ENCODE results near the gene MCF2L. TPM values are rescaled to one million over a fixed set of nuclear protein-coding genes. Genes with fewer than 3 reads are reported as not detected.

The MCF2L gene
- total and polyA plus RNA-seq, 10 of the 15 experiments (the other 5 are each of a cell fraction or from before 2014, with no cell fraction given), result 0.06 to 1.1 (median 0.21) TPM; not detected in 2

GRCh38 chr13:113129921-113130750 lies 161.1 kb downstream of the MCF2L start:
- peaks cover 2% of the 10 kb centered on the region; the same call in 1 of the 3 replicates for H3K9me3 ChIP-seq (replicated peaks; ENCODE audit: control insufficient read depth, insufficient read depth, low read length)
- ChIA-PET POLR2A (no interaction called here), CTCF (no interaction called here), RAD21 (ENCODE audit: unreplicated experiment) (no interaction called here), SMC1A (ENCODE audit: uncharacterized antibody, unreplicated experiment) (interaction anchor here (0.6 kb wide), 1 partner anchor 802 kb away, joined by 3 read pairs; no protein-coding TSS in a partner anchor)
- no peaks in the 10 kb centered on the region for H3K36me3 ChIP-seq (ENCODE audit: control insufficient read depth in 2 of 2, insufficient read depth in 2 of 2, low read length in 1 of 2)
- H3K4me2 ChIP-seq (ENCODE audit: control insufficient read depth, insufficient read depth), result no peak overlapping the region
- H2AFZ ChIP-seq (ENCODE audit: control insufficient read depth, low read depth, low read length), result no peak overlapping the region
- in situ Hi-C loops (cut with MboI), result no loop called here
- H3K9ac ChIP-seq (ENCODE audit: control insufficient read depth, insufficient read depth, low read length), result no peak overlapping the region
- no peak overlapping the region for H3K27ac ChIP-seq (ENCODE audit: control insufficient read depth, insufficient read depth)
- 0 out of 4 replicates have a peak, but pooled peaks cover 0 to 3% of the 10 kb centered on the region in 2 experiments for H3K27me3 ChIP-seq (replicated peaks in 1 of 2; ENCODE audit: control insufficient read depth in 2 of 2, insufficient read depth in 2 of 2, low read length in 1 of 2)
- TF ChIP-seq TCF7 (IDR thresholded peaks at IDR 0.05; ENCODE audit: borderline replicate concordance) (no peak), ZBED1 (IDR thresholded peaks at IDR 0.05; ENCODE audit: borderline replicate concordance) (no peak), EP300 (IDR thresholded peaks at IDR 0.05; ENCODE audit: borderline replicate concordance in 1 of 2, control insufficient read depth in 1 of 2, low read depth in 2 of 2, low read length in 2 of 2) (no peak)
- intact Hi-C loops (cut with micrococcal nuclease; ENCODE audit: unreplicated experiment), result loop anchor here (10.0 kb wide), 1 partner anchor 185 kb away; no protein-coding TSS in a partner anchor
- no peaks in the 10 kb centered on the region for H3K4me1 ChIP-seq (ENCODE audit: control insufficient read depth, insufficient read depth, low read length)
- FAIRE-seq, result no peak
- no peak for ATAC-seq
- no peak overlapping the region for H3K4me3 ChIP-seq
- H3K79me2 ChIP-seq (ENCODE audit: control insufficient read depth, insufficient read depth, low read length), result no peaks in the 10 kb centered on the region
- DNase-seq (ENCODE audit: low read depth, low spot score), result no peak
- H4K20me1 ChIP-seq (ENCODE audit: control insufficient read depth, insufficient read depth), result no peaks in the 10 kb centered on the region
- 66% methylated on average over 58 of the region's 60 CpGs for whole genome bisulfite sequencing (ENCODE audit: insufficient coverage, insufficient replicate concordance, low lambda C conversion rate, missing lambda C conversion rate)
- BruUV-seq (replicated peaks), result no TSS peak

GRCh38 chr13:113135281-113135760 lies 166.3 kb downstream of the MCF2L start:
- intact Hi-C loops (cut with micrococcal nuclease; ENCODE audit: unreplicated experiment) (no loop called here), in situ Hi-C loops (cut with MboI) (no loop called here)
- Histone ChIP-seq H3K27ac (ENCODE audit: control insufficient read depth, insufficient read depth) (no peak overlapping the region), H2AFZ (ENCODE audit: control insufficient read depth, low read depth, low read length) (no peak overlapping the region), H3K4me3 (no peak overlapping the region), H3K27me3 (replicated peaks in 1 of 2; ENCODE audit: control insufficient read depth in 2 of 2, insufficient read depth in 2 of 2, low read length in 1 of 2) (0 out of 4 replicates have a peak, but pooled peaks cover 0 to 3% of the 10 kb centered on the region in 2 experiments), H3K79me2 (ENCODE audit: control insufficient read depth, insufficient read depth, low read length) (no peaks in the 10 kb centered on the region), H3K9ac (ENCODE audit: control insufficient read depth, insufficient read depth, low read length) (no peak overlapping the region), H3K36me3 (ENCODE audit: control insufficient read depth in 2 of 2, insufficient read depth in 2 of 2, low read length in 1 of 2) (no peaks in the 10 kb centered on the region), H3K4me1 (ENCODE audit: control insufficient read depth, insufficient read depth, low read length) (no peaks in the 10 kb centered on the region), H4K20me1 (ENCODE audit: control insufficient read depth, insufficient read depth) (no peaks in the 10 kb centered on the region), H3K9me3 (replicated peaks; ENCODE audit: control insufficient read depth, insufficient read depth, low read length) (peaks cover 2% of the 10 kb centered on the region; the same call in 1 of the 3 replicates), H3K4me2 (ENCODE audit: control insufficient read depth, insufficient read depth) (no peak overlapping the region)
- WGBS (ENCODE audit: insufficient coverage, insufficient replicate concordance, low lambda C conversion rate, missing lambda C conversion rate), result 39% methylated on average over 2 of the region's 2 CpGs
- ATAC-seq (no peak), FAIRE-seq (no peak), DNase-seq (ENCODE audit: low read depth, low spot score) (no peak)
- ChIA-PET CTCF (no interaction called here), POLR2A (no interaction called here), SMC1A (ENCODE audit: uncharacterized antibody, unreplicated experiment) (no interaction called here), RAD21 (ENCODE audit: unreplicated experiment) (no interaction called here)
- TF ChIP-seq TAF1 (IDR thresholded peaks at IDR 0.05; ENCODE audit: borderline replicate concordance, low read depth, low read length), result no peak
- no peak for TF ChIP-seq PKNOX1 (IDR thresholded peaks at IDR 0.05)
- TF ChIP-seq YBX1 (IDR thresholded peaks at IDR 0.05), result no peak
- no peak for TF ChIP-seq NR2C2 (IDR thresholded peaks at IDR 0.05; ENCODE audit: borderline replicate concordance, control insufficient read depth, insufficient read length, low read depth)
- TF ChIP-seq RELA (IDR thresholded peaks at IDR 0.05; ENCODE audit: borderline replicate concordance, partially characterized antibody), result no peak
- no TSS peak for BruUV-seq (replicated peaks)
